ENCODE data around the gene TTLL8.
A peak's percentile ranks its signal among the peaks of the same experiment; 100 is the strongest.

TTLL8 gene

DNA sequence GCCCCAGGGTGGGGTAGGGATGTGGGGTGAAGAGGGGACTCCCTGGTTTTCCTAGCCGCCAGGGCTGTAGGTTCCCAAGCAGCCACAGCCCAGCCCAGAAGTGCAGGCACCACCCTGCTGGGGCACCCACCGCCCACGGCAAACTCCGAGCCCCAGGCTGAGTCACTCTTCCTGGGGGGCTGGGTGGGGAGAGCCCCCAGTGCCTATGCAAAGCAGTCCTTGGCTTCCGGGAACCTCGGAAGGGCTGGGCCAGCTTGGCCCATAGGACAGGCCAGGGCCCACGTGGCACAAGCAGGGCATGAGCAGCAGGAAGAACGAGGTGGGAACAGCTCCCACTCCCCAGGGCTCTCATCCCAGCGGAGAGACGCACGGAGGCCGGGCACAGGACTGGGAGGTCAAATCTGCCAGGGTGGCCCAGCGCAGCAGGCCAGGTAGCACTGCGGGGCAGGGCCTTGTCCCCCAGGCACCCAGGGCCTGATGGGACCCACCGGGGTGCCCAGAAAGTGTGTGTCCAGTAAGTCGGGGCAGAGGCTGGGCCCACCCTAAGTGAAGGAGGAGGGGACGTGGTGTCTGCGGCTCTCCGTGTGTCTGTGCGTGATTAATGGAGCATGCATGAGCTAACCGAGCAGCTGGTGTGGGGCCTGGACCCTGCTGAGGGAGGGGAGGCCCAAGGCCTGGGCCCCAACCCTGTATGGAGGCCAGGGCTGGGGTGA, 41.0 kb downstream of the TTLL8 start:
- H3K36me3 ChIP-seq, result no peaks in the 10 kb centered on the region
- DNase-seq, result peak; percentile 4
- H3K27me3 ChIP-seq, result peaks cover 16% of the 10 kb centered on the region

DNA sequence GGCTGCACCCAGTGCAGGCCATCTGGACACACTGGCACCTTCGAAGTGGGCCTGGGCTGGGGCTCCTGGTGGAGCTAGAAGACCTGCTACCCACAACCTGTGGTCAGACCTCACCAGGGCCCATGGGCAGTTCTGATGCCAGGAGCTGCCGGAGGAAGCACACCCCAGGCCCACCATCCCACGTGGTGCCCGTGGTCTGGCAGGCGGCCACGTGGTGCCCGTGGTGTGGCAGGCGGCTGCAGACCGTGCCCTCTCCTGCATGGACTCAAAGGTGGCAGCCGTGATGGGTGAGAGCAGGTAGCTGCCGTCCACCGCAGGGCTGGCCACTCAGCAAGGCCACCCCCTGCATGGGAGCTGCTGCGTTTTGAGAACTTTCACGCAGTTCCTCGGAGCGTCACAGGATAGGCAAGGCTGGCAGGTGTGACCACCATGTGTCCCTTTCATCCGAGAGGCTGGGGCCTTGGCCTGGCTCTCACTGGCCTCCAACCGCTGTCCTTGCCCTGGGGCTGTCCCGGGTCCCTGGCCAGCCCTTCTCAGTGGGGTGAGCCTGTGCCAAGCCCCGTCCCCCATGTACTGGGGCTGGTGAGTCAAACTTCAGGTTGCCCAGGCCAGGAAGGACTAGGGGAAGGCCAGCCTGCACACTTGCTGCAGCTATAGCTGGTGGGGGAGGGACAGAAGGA, 41.6 kb downstream of the TTLL8 start:
- TF ChIP-seq, protein P1, sequence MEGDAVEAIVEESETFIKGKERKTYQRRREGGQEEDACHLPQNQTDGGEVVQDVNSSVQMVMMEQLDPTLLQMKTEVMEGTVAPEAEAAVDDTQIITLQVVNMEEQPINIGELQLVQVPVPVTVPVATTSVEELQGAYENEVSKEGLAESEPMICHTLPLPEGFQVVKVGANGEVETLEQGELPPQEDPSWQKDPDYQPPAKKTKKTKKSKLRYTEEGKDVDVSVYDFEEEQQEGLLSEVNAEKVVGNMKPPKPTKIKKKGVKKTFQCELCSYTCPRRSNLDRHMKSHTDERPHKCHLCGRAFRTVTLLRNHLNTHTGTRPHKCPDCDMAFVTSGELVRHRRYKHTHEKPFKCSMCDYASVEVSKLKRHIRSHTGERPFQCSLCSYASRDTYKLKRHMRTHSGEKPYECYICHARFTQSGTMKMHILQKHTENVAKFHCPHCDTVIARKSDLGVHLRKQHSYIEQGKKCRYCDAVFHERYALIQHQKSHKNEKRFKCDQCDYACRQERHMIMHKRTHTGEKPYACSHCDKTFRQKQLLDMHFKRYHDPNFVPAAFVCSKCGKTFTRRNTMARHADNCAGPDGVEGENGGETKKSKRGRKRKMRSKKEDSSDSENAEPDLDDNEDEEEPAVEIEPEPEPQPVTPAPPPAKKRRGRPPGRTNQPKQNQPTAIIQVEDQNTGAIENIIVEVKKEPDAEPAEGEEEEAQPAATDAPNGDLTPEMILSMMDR (IDR thresholded peaks at IDR 0.05; ENCODE audit: low read depth, low read length), result no peak
- Histone ChIP-seq H3K4me1 (no peaks in the 10 kb centered on the region), H3K4me3 (ENCODE audit: low read depth, low read length) (no peak overlapping the region), H3K9me3 (no peaks in the 10 kb centered on the region), H3K27me3 (peaks cover 19% of the 10 kb centered on the region), H3K36me3 (no peaks in the 10 kb centered on the region)
- peak; percentile 5 for DNase-seq

More for the DNA sequence above, 41.0 kb downstream of the TTLL8 start:
- H3K4me1 ChIP-seq, result no peaks in the 10 kb centered on the region
- H3K4me3 ChIP-seq (ENCODE audit: low read depth, low read length), result no peak overlapping the region
- no peaks in the 10 kb centered on the region for H3K9me3 ChIP-seq
- TF ChIP-seq, protein P1 (IDR thresholded peaks at IDR 0.05; ENCODE audit: low read depth, low read length), result no peak

DNA sequence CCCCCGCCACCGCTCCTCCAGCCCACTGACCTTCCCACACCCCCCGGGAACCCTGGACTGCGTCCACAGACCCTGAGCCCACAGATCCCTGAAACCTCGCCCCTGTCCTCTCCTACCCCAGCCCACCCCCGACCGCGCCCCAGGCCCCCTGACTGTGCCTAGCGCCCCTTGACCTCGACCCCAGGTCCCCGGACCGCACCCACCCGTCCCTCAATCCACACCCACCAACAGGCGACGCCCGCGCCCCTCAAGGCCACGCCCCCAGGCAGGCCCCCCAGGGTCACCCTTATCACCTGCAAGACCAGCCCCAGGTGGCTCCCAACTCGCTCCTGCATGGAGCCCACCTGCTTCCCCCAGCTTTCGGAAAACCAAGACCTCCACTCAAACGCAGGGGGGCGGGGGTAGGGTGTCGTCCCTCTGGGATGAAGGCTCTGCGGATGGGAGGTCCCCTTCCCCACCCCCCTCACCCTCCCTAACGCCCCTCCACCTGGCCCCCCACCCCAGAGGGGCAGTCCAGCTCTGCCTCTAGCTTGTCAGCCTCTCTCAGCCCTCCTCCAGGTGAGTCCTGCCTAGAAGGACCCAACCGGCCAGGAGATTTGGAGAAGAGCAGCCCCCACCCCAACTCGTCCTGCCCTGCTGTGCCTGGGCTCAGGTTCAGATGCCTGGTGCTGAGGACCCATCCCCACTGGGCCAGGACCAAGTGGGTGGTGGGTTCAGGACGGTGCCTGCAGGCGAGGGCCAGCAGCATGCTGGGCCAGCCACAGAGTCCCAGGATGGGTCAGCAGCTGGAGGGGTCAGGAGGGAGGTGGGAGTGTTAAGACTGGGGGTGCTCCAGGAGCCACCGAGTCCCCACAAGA, 42.4 kb downstream of the TTLL8 start:
- H3K9me3 ChIP-seq, result no peaks in the 10 kb centered on the region
- no peak overlapping the region for H3K4me3 ChIP-seq (ENCODE audit: low read depth, low read length)
- H3K4me1 ChIP-seq, result no peaks in the 10 kb centered on the region
- TF ChIP-seq, protein P1 (IDR thresholded peaks at IDR 0.05; ENCODE audit: low read depth, low read length), result no peak
- peak; percentile 6 for DNase-seq
- no peaks in the 10 kb centered on the region for H3K36me3 ChIP-seq
- peaks cover 21% of the 10 kb centered on the region for H3K27me3 ChIP-seq

DNA sequence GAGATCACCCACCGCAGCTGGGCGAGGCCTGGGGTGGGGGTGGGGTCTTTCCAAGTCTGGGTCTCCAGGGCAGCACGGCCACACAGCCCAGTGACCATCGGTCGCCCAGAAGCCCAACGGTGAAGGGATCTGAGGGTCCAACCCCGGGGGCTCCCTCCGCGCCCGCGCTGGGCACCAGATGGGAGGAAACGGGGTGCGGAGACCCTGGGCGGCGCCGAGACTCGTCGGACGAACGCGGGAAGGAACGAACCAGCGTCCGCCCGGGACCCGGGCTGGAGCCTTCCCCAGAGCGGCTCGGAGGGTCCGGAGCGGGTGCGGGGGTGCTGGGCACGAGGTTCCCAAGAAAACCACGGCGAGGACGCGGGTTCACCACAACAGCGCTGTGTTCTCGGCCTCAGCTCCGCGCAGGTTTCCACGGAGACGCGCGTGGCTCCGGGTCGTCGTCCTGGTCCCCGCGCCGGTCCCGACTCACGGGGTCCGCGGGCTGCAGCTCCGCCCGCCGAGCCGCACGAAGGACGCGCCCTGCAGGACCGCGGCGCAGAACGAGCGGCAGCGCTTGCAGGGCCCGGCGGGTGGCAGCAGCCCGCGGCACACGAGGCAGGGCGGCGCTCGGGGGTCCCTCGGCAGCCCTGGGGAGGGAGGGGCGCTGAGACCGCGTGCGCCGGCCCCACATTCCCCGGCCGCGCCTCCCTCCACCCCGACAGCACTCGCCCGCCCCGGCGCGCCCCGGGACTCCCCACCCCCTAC, 43.3 kb downstream of the TTLL8 start:
- peaks cover 21% of the 10 kb centered on the region for H3K27me3 ChIP-seq
- H3K4me1 ChIP-seq, result no peaks in the 10 kb centered on the region
- no peaks in the 10 kb centered on the region for H3K36me3 ChIP-seq
- TF ChIP-seq, protein P1 (IDR thresholded peaks at IDR 0.05; ENCODE audit: low read depth, low read length), result no peak
- H3K9me3 ChIP-seq, result no peaks in the 10 kb centered on the region
- peak; percentile 12 for DNase-seq
- no peak overlapping the region for H3K4me3 ChIP-seq (ENCODE audit: low read depth, low read length)

DNA sequence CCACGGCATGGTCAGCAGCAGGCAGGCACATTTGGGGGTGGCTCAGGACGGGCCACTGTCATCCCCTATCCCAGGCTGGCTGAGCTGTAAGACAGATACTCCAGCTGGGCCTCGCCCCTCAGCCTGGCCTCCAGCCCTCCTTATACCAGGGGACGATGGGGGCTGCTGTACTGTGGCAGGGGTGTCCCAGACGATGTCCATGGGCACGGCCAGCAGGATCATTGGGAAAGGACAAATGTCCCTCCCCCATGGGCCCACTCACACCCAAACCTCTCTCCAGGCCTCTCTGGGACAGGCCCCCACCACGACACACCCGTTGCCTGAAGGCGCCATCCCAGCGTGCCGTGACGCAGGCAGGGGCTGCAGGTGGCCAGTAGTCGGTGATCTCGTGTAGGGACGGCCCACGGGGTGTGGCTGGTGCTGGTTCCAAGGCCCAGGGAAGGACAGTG, 44.0 kb downstream of the TTLL8 start:
- Histone ChIP-seq H3K9me3 (no peaks in the 10 kb centered on the region), H3K4me1 (no peaks in the 10 kb centered on the region), H3K36me3 (no peaks in the 10 kb centered on the region), H3K27me3 (peaks cover 21% of the 10 kb centered on the region), H3K4me3 (ENCODE audit: low read depth, low read length) (no peak overlapping the region)
- peak; percentile 9 for DNase-seq
- TF ChIP-seq, protein P1 (IDR thresholded peaks at IDR 0.05; ENCODE audit: low read depth, low read length), result no peak
